Right atrium auricular region (tissue), 2 donors: Measurements from ENCODE around the gene ZBTB14. TPM values are rescaled to one million over a fixed set of nuclear protein-coding genes. Genes with fewer than 3 reads are reported as not detected.

Experiments used
- DNase-seq: peaks from one replicate; pipeline ENCODE4 v3.0.0-alpha.2; 2019; ENCODE audit warnings: low spot score
- H3K27ac ChIP-seq, 2 donors: fragments of 200-600 bp; sonication (generic); 1 replicate in 1 of 2; 2 replicates in 1 of 2; pipeline ENCODE4 v1.5.1; 2016 to 2019
- H3K27me3 ChIP-seq, 2 donors: fragments of 200-600 bp; sonication (generic); one replicate each; pipeline versions ENCODE4 v1.5.1 to v1.6.0; 2017 to 2019
- H3K36me3 ChIP-seq: fragments of 200-600 bp; sonication (generic); one replicate; pipeline ENCODE4 v1.5.1; 2016
- H3K4me1 ChIP-seq, 2 donors: fragments of 200-600 bp; sonication (generic); one replicate each; pipeline versions ENCODE4 v1.5.1 to v1.6.0; 2017 to 2019
- H3K4me3 ChIP-seq, 2 donors: fragments of 200-600 bp; sonication (generic); 1 replicate in 1 of 2; 2 replicates in 1 of 2; pipeline ENCODE4 v1.5.1; 2017 to 2019; ENCODE audit warnings: mild to moderate bottlenecking in 1 of 2, moderate library complexity in 1 of 2
- H3K9me3 ChIP-seq, 2 donors: fragments of 200-600 bp; sonication (generic); one replicate each; pipeline ENCODE4 v1.5.1; 2019
- total RNA-seq, 2 donors: library from RNA; depleted of rRNA; stranded (reverse); fragments of >200 nt; gene quantifications; one replicate each; pipeline ENCODE4 v1.1.0, GENCODE V29; 2016
- TF ChIP-seq, protein P1 (sequence below), 2 donors: fragments of 200-600 bp; sonication (generic); IDR thresholded peaks; one replicate each; pipeline ENCODE4 v1.5.1; 2019; ENCODE audit warnings: antibody characterized with exemption in 2 of 2

ZBTB14 gene
- total RNA-seq, 2 donors from 2014 or later, result 5.1 to 7.3 TPM

DNA sequence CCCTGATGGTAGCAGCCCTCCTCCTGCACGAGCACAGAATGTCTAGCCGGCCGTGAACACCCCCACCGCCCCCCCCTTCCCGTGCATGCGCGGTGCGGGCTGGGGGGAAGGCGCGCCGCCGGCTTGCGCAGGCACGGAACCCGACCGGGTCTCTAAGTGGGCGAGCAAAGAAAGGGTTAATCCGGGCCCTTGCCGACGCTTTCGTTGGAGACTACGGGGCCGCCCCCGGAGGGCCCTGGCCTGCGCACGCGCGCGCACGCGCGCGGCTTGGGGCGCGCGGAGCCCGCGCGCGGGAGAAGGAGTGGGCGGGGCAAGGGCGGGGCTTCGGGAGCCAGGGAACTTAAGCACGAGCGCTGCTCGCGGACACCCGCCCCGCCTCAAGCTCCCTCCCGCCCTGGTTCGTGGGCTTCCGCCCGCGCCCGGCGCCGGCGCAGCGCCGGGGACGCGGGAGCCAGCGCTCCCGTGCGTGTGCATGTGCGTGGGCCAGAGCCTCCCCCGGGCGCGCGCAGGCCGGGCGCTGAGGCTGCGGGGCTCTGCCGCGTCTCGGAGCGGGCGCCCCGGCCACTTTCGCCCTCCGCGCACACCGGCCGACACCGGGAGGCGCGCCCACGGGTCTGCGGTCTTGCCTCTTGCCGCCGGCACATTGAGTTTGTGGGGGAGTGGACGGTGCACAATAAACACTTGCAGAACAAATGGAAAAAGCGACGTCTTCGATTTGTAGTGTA lies 617 bp upstream of the ZBTB14 start:
- Histone ChIP-seq H3K4me3 (peak overlapping the region; percentile 84 to 97), H3K27ac (peak overlapping the region; percentile 92 to 100), H3K27me3 (no peaks in the 10 kb centered on the region), H3K4me1 (peaks cover 0 to 13% of the 10 kb centered on the region in 2 donors), H3K36me3 (peaks cover 9% of the 10 kb centered on the region), H3K9me3 (no peaks in the 10 kb centered on the region)
- DNase-seq, result peak; percentile 95
- TF ChIP-seq, protein P1, sequence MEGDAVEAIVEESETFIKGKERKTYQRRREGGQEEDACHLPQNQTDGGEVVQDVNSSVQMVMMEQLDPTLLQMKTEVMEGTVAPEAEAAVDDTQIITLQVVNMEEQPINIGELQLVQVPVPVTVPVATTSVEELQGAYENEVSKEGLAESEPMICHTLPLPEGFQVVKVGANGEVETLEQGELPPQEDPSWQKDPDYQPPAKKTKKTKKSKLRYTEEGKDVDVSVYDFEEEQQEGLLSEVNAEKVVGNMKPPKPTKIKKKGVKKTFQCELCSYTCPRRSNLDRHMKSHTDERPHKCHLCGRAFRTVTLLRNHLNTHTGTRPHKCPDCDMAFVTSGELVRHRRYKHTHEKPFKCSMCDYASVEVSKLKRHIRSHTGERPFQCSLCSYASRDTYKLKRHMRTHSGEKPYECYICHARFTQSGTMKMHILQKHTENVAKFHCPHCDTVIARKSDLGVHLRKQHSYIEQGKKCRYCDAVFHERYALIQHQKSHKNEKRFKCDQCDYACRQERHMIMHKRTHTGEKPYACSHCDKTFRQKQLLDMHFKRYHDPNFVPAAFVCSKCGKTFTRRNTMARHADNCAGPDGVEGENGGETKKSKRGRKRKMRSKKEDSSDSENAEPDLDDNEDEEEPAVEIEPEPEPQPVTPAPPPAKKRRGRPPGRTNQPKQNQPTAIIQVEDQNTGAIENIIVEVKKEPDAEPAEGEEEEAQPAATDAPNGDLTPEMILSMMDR (IDR thresholded peaks at IDR 0.05), result no peak

DNA sequence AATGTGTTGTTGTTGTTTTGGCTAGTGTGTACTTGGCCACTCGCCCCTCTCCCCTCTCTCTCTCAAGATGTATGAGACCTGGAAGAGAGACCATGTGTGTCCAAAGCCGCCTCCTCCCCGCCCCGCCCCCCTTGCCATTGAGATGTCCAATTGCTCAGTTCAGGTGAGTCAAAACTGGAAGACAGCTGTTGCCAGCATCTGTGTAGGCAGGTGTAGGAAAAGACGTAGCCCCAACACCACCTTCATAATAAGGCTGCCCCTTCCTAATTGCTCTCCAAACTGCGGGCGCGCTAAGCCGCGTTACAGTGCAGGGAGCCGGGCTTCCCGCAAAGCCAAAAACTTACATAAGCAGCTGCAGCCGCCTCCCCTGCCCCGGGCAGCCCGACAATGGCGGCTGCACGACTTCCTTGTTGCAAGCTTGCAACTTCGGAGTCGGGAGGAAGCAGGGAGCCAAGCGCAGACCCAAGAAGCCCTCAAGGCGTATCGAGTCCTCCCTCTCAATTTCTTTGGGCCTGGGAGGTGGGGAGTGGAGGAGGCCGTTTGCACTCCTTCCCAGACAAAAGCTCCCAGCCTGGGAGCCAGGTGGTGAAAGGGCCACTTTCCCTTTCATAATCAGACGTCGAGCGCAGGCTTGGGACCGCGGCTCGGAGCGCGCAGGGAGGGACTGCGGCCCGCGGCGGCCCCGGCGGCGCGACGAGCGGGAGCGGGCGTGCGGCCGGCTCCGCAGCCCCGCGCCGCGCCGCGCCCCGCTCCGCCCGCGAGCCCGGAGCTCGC lies 882 bp downstream of the ZBTB14 start:
- Histone ChIP-seq H3K4me1 (peaks cover 0 to 13% of the 10 kb centered on the region in 2 donors), H3K4me3 (peak overlapping the region; percentile 79 to 90), H3K27ac (peak overlapping the region; percentile 87 to 95), H3K27me3 (no peaks in the 10 kb centered on the region), H3K36me3 (peaks cover 18% of the 10 kb centered on the region), H3K9me3 (no peaks in the 10 kb centered on the region)
- TF ChIP-seq, protein P1 (IDR thresholded peaks at IDR 0.05), result no peak
- DNase-seq, result peak; percentile 65

GRCh38 chr18:5294113-5294456 lies 1.4 kb downstream of the ZBTB14 start:
- DNase-seq, result no peak
- Histone ChIP-seq H3K27me3 (no peaks in the 10 kb centered on the region), H3K4me1 (peaks cover 0 to 13% of the 10 kb centered on the region in 2 donors), H3K4me3 (peak overlapping the region; percentile 79 to 90), H3K27ac (peak overlapping the region; percentile 87 to 95), H3K9me3 (no peaks in the 10 kb centered on the region), H3K36me3 (peaks cover 18% of the 10 kb centered on the region)
- TF ChIP-seq, protein P1 (IDR thresholded peaks at IDR 0.05), result no peak

DNA sequence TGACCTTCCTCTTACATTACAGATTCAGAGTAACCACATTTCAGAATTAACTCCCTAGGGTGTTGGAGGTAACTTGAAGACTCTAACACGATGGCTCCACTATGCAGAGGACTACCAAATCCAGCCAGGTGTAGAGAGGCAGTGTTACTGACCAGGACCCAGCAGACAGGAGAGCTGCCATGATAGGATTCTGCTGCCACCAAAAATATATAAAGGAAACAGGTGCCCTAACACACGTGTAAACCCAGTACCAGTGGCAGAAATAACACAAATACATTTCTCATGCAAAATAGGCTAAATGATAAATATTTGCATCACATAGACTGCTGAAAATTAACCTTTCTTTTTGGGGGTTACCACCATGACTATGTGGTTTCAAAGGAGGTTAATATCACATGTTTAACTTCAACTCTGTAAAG lies 7.0 kb downstream of the ZBTB14 start:
- no peak for DNase-seq
- Histone ChIP-seq H3K4me1 (no peaks in the 10 kb centered on the region), H3K4me3 (no peak overlapping the region), H3K27ac (no peak overlapping the region), H3K27me3 (no peaks in the 10 kb centered on the region), H3K36me3 (peaks cover 18% of the 10 kb centered on the region), H3K9me3 (no peaks in the 10 kb centered on the region)
- TF ChIP-seq, protein P1 (IDR thresholded peaks at IDR 0.05), result no peak

DNA sequence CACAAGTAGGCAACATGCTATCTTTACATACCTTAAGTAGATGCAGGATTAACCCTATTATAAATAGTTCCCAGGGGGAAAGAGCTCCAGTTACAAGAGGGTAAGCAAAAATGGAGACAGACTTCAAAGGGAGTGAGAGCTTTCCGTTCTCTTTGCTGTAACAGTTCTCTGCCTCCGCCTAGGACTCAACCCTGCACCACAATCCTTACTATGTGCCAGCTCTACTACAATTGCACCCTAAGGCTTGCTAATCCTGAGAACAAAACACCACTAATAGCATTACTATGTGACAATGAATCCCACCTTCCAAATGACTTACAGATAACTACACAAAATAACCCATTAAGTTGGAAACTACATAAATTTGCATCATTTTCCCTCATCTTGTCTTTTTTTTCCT lies 7.7 kb downstream of the ZBTB14 start:
- no peaks in the 10 kb centered on the region for H3K9me3 ChIP-seq
- H3K27ac ChIP-seq, result no peak overlapping the region
- H3K4me1 ChIP-seq, result no peaks in the 10 kb centered on the region
- TF ChIP-seq, protein P1 (IDR thresholded peaks at IDR 0.05), result no peak
- H3K4me3 ChIP-seq, result no peak overlapping the region
- peaks cover 18% of the 10 kb centered on the region for H3K36me3 ChIP-seq
- H3K27me3 ChIP-seq, result no peaks in the 10 kb centered on the region
- DNase-seq, result no peak
